GM21529 (cell line): ENCODE results near the gene CELF2.
A peak's percentile ranks its signal among the peaks of the same experiment; 100 is the strongest.

ENCODE experiments used
- ATAC-seq: cut with Tn5 transposase; IDR thresholded peaks from one replicate; pipeline ENCODE4 v1.9.1; 2021; ENCODE audit not compliant: unreplicated experiment

Gene CELF2

GRCh38 chr10:11091517-11092102 is 73.9 kb downstream of the CELF2 start:
- ATAC-seq = no peak

GRCh38 chr10:11093771-11094736 is 76.4 kb downstream of the CELF2 start:
- no peak for ATAC-seq

DNA sequence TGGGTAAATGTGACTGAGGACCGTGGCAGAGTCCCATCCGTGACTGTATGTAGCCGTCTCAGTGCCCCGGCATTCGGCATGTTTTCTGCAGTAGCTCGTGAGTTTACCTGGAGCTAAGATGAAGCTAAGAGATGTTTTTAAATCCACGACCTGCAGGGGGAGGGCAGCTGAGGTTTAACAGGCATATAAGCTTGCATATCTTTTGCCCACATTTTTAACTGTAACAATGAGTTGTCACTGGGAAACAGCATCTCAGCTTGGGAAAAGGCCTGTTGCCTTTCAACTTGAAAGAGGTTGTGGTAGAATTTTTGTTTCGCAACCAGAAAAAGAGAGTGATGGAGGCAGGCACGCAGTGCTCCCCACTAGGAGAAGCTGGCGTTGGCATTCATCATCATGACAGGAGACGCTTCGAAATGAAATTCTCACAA is 77.7 kb downstream of the CELF2 start:
- no peak for ATAC-seq

GRCh38 chr10:11096422-11096821 is 78.8 kb downstream of the CELF2 start:
- ATAC-seq = no peak

GRCh38 chr10:11097686-11098085 is 80.0 kb downstream of the CELF2 start:
- peak; percentile 74 for ATAC-seq

- ATAC-seq = no peak
Observed at GRCh38 chr10:11098666-11099065, 81.0 kb downstream of the CELF2 start.

GRCh38 chr10:11104772-11105675 is 87.4 kb downstream of the CELF2 start:
- no peak for ATAC-seq

DNA sequence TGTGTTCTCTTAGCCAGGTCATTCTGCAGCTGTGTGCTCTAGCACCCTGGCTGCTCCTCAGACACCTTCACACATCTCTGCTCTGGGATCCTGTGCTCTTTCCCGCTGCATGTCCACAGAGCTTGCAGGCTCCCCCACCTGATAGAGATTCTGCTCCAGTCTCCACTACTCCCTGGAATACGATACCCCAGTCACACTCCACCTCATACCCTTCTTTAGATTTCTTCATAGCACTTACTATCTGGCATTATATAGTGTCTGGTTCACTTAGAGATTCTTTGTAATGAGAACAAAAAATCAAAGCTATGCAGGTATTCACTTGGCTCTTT is 88.0 kb downstream of the CELF2 start:
- no peak for ATAC-seq

DNA sequence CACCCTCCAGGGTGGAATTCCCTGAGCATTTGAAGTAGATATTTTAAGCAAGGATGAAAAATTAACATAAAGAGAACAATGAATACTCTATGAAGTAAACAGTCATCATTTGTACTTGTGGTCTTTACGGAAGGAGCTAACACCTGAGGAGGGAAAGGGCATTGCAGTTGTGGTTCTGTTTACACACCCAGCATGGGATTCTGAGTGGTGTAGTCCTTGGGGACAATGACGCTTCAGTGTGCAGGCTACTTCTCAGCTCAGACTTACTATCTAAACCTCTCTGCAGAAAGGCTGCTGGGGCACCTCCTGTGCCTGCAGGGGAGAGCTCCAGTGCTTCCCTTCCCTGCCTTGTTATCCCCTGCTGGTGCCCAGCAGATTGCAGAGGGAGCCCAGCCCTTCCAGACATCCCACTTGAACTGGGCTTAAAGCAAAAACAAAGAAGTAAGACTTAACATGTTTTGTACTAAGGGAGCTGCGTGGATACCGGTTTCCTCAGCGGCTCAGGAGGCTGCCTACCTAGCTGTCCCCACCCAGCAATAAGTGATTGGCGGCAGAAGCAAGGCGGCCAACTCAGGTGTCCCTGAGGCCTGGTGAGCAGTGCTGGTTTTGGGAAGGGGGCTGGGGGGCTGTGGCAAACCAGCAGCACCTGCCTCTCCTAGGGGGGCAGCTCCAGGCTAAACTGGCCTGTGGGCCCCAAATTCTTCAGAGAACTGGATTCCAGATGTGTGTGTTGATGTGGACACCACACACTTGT is 89.1 kb downstream of the CELF2 start:
- peak; percentile 74 for ATAC-seq

GRCh38 chr10:11107948-11108347 is 90.3 kb downstream of the CELF2 start:
- no peak for ATAC-seq

GRCh38 chr10:11108356-11108755 is 90.7 kb downstream of the CELF2 start:
- no peak for ATAC-seq

- no peak for ATAC-seq
Observed at GRCh38 chr10:11109590-11109989, 91.9 kb downstream of the CELF2 start.

- ATAC-seq = no peak
Observed at GRCh38 chr10:11110539-11110938, 92.9 kb downstream of the CELF2 start.

- ATAC-seq = no peak
Observed at GRCh38 chr10:11111490-11111889, 93.8 kb downstream of the CELF2 start.

- no peak for ATAC-seq
Observed at GRCh38 chr10:11112718-11113117, 95.0 kb downstream of the CELF2 start.

GRCh38 chr10:11113156-11113555 is 95.5 kb downstream of the CELF2 start:
- ATAC-seq = peak; percentile 77

GRCh38 chr10:11114269-11114668 is 96.6 kb downstream of the CELF2 start:
- ATAC-seq = no peak

- ATAC-seq = no peak
Observed at GRCh38 chr10:11115337-11115736, 97.7 kb downstream of the CELF2 start.

- no peak for ATAC-seq
Observed at GRCh38 chr10:11116361-11116760, 98.7 kb downstream of the CELF2 start.

DNA sequence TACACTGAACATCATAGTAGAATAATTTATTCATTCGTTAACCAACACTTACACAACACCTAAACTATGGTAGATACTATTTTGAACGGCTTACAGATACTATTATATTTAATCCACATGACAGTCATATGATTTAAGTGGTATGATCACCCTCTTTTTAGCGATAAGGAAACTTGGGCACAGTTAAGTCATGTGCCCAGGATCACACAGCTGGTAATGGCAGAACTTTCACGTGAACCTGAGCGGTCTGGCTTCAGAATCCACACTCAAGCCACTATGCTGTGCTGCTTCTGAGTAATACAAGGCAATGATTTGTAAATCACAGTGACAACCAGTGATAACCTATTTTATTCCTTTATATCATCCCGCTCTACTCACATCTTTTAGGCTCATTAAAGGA is 99.1 kb downstream of the CELF2 start:
- no peak for ATAC-seq

- ATAC-seq = no peak
Observed at GRCh38 chr10:11118686-11119085, 101.0 kb downstream of the CELF2 start.
